Measurements from ENCODE around the gene TAS2R14.

TAS2R14 gene

DNA sequence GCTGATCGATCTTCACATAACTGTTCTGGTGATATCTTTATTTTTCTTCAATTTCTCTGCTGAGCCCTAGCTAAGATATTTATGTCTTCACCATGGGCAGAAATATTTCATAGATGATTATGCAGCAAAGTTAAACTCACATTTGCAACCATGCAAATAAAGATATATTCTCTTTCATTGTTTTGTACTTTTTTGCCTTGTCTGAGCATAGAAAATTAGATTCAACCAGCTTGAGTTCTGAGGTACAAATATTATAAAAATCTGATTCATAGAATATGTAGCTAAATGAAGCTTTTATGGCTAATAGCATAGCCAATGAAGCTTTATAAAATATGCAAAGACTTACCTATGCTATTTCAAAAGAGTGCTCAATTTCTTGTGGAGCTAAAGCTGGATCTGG, 29.6 kb downstream of the TAS2R14 start, which contains the start of gene TAS2R13:
Gene TAS2R13, minus strand, starts transcription at position 101 of the 400 bp plus-strand sequence. CDS start 264 bp downstream, outside the sequence.
- peaks cover 9% of the 10 kb centered on the region for H3K9me3 ChIP-seq (ENCODE audit: control insufficient read depth, low read length)
- no CpG with 5 or more reads among the region's 1 CpG for WGBS, 2 experiments (ENCODE audit: insufficient coverage in 2 of 2)
- H3K36me3 ChIP-seq (ENCODE audit: control insufficient read depth, insufficient read depth, low read length) = no peaks in the 10 kb centered on the region
- no peak within 1 kb of the TSS for H3K27ac ChIP-seq (ENCODE audit: low read depth, low read length, severe bottlenecking)
- no peak within 1 kb of the TSS for H3K4me3 ChIP-seq (ENCODE audit: extremely low read depth, insufficient read depth, low read length, poor library complexity, severe bottlenecking)
- H3K4me1 ChIP-seq (ENCODE audit: control insufficient read depth, insufficient read depth, low read length, poor library complexity, severe bottlenecking) = no peaks in the 10 kb centered on the region

GRCh38 chr12:10904686-10905085, 34.4 kb downstream of the TAS2R14 start:
- Histone ChIP-seq H3K27ac (ENCODE audit: low read depth, low read length, severe bottlenecking) (no peak overlapping the region), H3K4me3 (ENCODE audit: extremely low read depth, insufficient read depth, low read length, poor library complexity, severe bottlenecking) (no peak overlapping the region), H3K36me3 (ENCODE audit: control insufficient read depth, insufficient read depth, low read length) (no peaks in the 10 kb centered on the region), H3K4me1 (ENCODE audit: control insufficient read depth, insufficient read depth, low read length, poor library complexity, severe bottlenecking) (no peaks in the 10 kb centered on the region), H3K9me3 (ENCODE audit: control insufficient read depth, low read length) (peaks cover 19% of the 10 kb centered on the region)
- 92 to 100% methylated on average over 2 of the region's 4 CpGs for WGBS, 2 experiments (ENCODE audit: insufficient coverage in 2 of 2)

GRCh38 chr12:10901427-10901826, 37.6 kb downstream of the TAS2R14 start:
- Histone ChIP-seq H3K36me3 (ENCODE audit: control insufficient read depth, insufficient read depth, low read length) (no peaks in the 10 kb centered on the region), H3K9me3 (ENCODE audit: control insufficient read depth, low read length) (peaks cover 19% of the 10 kb centered on the region), H3K27ac (ENCODE audit: low read depth, low read length, severe bottlenecking) (no peak overlapping the region), H3K4me1 (ENCODE audit: control insufficient read depth, insufficient read depth, low read length, poor library complexity, severe bottlenecking) (no peaks in the 10 kb centered on the region), H3K4me3 (ENCODE audit: extremely low read depth, insufficient read depth, low read length, poor library complexity, severe bottlenecking) (no peak overlapping the region)
- WGBS, 2 experiments (ENCODE audit: insufficient coverage in 2 of 2) = no CpG with 5 or more reads among the region's 1 CpG

GRCh38 chr12:10900972-10901371, 38.1 kb downstream of the TAS2R14 start:
- no peak overlapping the region for H3K27ac ChIP-seq (ENCODE audit: low read depth, low read length, severe bottlenecking)
- no peak overlapping the region for H3K4me3 ChIP-seq (ENCODE audit: extremely low read depth, insufficient read depth, low read length, poor library complexity, severe bottlenecking)
- H3K36me3 ChIP-seq (ENCODE audit: control insufficient read depth, insufficient read depth, low read length) = no peaks in the 10 kb centered on the region
- H3K4me1 ChIP-seq (ENCODE audit: control insufficient read depth, insufficient read depth, low read length, poor library complexity, severe bottlenecking) = no peaks in the 10 kb centered on the region
- 83% methylated on average over 1 of the region's 1 CpG; no CpG with 5 or more reads in 1 of the 2 experiments for WGBS, 2 experiments (ENCODE audit: insufficient coverage in 2 of 2)
- H3K9me3 ChIP-seq (ENCODE audit: control insufficient read depth, low read length) = peaks cover 19% of the 10 kb centered on the region

- no peak overlapping the region for H3K4me3 ChIP-seq (ENCODE audit: extremely low read depth, insufficient read depth, low read length, poor library complexity, severe bottlenecking)
- peaks cover 19% of the 10 kb centered on the region for H3K9me3 ChIP-seq (ENCODE audit: control insufficient read depth, low read length)
- H3K4me1 ChIP-seq (ENCODE audit: control insufficient read depth, insufficient read depth, low read length, poor library complexity, severe bottlenecking) = no peaks in the 10 kb centered on the region
- WGBS, 2 experiments (ENCODE audit: insufficient coverage in 2 of 2) = 91 to 92% methylated on average over 1 of the region's 1 CpG
- no peaks in the 10 kb centered on the region for H3K36me3 ChIP-seq (ENCODE audit: control insufficient read depth, insufficient read depth, low read length)
- H3K27ac ChIP-seq (ENCODE audit: low read depth, low read length, severe bottlenecking) = no peak overlapping the region
Observed at GRCh38 chr12:10900530-10900929, 38.5 kb downstream of the TAS2R14 start.

DNA sequence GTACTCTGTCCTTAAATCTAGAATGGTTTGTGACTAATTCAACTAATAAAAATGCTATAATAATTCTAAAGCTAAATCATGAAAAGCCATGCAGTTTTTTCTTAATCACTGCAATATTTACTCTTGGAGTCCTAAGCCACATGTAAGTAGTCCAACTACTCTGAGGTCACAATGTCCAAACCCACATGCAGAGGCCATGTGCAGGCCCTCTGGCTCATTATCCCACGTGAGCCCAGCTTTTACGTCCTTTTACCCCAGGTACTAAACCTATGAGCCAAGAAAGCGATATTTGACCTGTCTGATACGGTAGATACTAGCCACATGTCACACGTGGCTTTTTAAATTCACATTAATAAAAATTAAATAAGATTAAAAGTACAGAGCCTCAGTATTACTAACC, 42.2 kb downstream of the TAS2R14 start:
- no peaks in the 10 kb centered on the region for H3K9me3 ChIP-seq (ENCODE audit: control insufficient read depth, low read length)
- no peaks in the 10 kb centered on the region for H3K4me1 ChIP-seq (ENCODE audit: control insufficient read depth, insufficient read depth, low read length, poor library complexity, severe bottlenecking)
- H3K27ac ChIP-seq (ENCODE audit: low read depth, low read length, severe bottlenecking) = no peak overlapping the region
- H3K36me3 ChIP-seq (ENCODE audit: control insufficient read depth, insufficient read depth, low read length) = no peaks in the 10 kb centered on the region
- 83 to 100% methylated on average over 1 to 2 of the region's 5 CpGs for WGBS, 2 experiments (ENCODE audit: insufficient coverage in 2 of 2)
- H3K4me3 ChIP-seq (ENCODE audit: extremely low read depth, insufficient read depth, low read length, poor library complexity, severe bottlenecking) = no peak overlapping the region

- WGBS, 2 experiments (ENCODE audit: insufficient coverage in 2 of 2) = 93 to 100% methylated on average over 2 of the region's 2 CpGs
- Histone ChIP-seq H3K4me3 (ENCODE audit: extremely low read depth, insufficient read depth, low read length, poor library complexity, severe bottlenecking) (no peak overlapping the region), H3K36me3 (ENCODE audit: control insufficient read depth, insufficient read depth, low read length) (no peaks in the 10 kb centered on the region)
Observed at GRCh38 chr12:10891937-10892336, 47.1 kb downstream of the TAS2R14 start.

DNA sequence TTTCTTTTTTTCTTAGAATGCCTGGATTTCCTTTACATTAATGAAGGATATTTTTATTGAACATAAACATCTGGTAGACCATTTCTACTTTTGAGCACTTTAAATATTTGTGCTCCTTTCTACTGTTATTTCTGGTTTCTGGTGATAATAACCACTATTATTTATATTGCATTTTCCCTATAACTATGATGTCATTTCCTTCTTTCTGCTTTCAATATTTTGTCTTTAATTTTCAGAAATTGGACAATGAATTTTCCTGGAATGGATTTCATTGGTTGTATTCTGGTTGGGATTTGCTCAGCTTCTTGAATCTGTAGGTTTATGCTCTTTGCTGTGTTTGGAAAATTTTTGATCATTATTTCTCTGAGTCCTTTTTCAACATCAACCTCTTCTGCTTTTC, 49.8 kb downstream of the TAS2R14 start:
- Histone ChIP-seq H3K36me3 (ENCODE audit: control insufficient read depth, insufficient read depth, low read length) (no peaks in the 10 kb centered on the region), H3K4me1 (ENCODE audit: control insufficient read depth, insufficient read depth, low read length, poor library complexity, severe bottlenecking) (no peaks in the 10 kb centered on the region), H3K4me3 (ENCODE audit: extremely low read depth, insufficient read depth, low read length, poor library complexity, severe bottlenecking) (no peak overlapping the region), H3K9me3 (ENCODE audit: control insufficient read depth, low read length) (no peaks in the 10 kb centered on the region), H3K27ac (ENCODE audit: low read depth, low read length, severe bottlenecking) (no peak overlapping the region)

More at GRCh38 chr12:10891937-10892336, 47.1 kb downstream of the TAS2R14 start:
- H3K27ac ChIP-seq (ENCODE audit: low read depth, low read length, severe bottlenecking) = no peak overlapping the region
- H3K9me3 ChIP-seq (ENCODE audit: control insufficient read depth, low read length) = no peaks in the 10 kb centered on the region
- no peaks in the 10 kb centered on the region for H3K4me1 ChIP-seq (ENCODE audit: control insufficient read depth, insufficient read depth, low read length, poor library complexity, severe bottlenecking)
